Fibroblast of skin of abdomen (primary cell): ENCODE data around the gene PNISR.
A peak's percentile ranks its signal among the peaks of the same experiment; 100 is the strongest.

Experiments
- DNase-seq: peaks from one replicate; pipeline ENCODE4 v3.0.0-alpha.2; 2013

PNISR gene

GRCh38 chr6:99402448-99402847 is 22.7 kb downstream of the PNISR start:
- no peak for DNase-seq

GRCh38 chr6:99397287-99397686 is 27.8 kb downstream of the PNISR start:
- no peak for DNase-seq

DNA sequence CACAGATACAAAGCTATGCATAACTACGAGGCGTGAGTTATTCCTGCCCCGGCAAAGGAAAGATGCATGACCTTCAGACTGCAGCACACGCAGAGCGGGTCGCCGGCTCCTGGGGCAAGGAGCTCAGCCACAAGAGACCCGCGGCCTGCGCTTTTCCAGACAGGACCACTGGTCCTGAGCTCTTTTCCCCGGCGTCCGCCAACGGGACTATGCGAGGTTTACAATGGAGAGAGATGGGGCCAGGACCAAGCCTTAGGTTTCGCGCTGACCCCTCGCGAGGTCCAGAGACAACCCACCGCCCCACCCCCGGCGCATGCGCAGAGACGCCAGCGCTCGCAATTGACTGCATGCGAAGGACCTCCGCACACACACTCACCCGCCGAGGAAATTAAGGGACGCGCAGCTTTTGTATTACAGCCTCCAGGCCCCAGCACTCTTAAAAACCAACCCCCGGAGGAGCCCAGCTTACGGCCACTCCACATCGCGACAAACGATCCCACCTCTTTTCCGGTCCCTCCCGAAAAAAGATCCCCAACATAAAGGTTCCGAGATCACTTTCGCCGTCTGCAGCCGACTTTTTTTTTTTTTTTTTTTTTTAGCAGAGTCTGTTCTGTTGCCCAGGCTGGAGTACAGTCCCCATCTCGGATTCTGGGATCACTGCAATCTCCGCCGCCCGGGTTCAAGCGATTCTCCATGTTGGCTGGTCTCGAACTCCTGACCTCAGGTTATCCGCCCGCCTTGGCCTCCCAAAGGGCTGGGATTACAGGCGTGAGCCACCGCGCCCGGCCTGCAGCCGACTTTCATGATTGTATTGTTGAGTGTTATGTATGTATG is 31.2 kb downstream of the PNISR start, which contains the start of gene COQ3:
Gene COQ3, minus strand, starts transcription at position 498 of the 834 bp plus-strand sequence. Its CDS starts 16 bp downstream, at position 482.
- DNase-seq = peak; percentile 82

DNA sequence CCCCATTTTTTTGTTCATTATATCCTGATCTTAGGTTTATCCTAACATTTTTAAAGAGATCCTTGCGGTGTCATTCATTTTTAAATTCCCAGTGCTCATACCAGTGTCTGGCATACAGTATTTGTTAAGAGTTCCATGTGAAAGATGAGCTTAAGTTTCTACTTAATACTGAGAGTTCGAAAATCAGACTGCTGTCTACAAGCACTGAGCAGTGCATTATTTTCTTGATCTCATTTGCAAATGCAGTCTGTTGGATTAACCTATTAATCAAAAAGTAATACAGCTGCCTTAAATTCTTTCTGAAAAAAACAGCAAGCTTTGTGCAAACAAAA is 31.8 kb downstream of the PNISR start:
- DNase-seq = no peak

GRCh38 chr6:99390896-99391295 is 34.2 kb downstream of the PNISR start:
- DNase-seq = no peak

- no peak for DNase-seq
These were observed 40.6 kb downstream of the PNISR start for GRCh38 chr6:99384507-99384906.

GRCh38 chr6:99378636-99379035 is 46.5 kb downstream of the PNISR start:
- no peak for DNase-seq

GRCh38 chr6:99369533-99369932 is 55.6 kb downstream of the PNISR start:
- no peak for DNase-seq

GRCh38 chr6:99366852-99367251 is 58.3 kb downstream of the PNISR start:
- no peak for DNase-seq

- DNase-seq = no peak
These were observed 61.1 kb downstream of the PNISR start for GRCh38 chr6:99364026-99364425.

GRCh38 chr6:99362678-99363268 is 62.3 kb downstream of the PNISR start:
- DNase-seq = no peak

DNA sequence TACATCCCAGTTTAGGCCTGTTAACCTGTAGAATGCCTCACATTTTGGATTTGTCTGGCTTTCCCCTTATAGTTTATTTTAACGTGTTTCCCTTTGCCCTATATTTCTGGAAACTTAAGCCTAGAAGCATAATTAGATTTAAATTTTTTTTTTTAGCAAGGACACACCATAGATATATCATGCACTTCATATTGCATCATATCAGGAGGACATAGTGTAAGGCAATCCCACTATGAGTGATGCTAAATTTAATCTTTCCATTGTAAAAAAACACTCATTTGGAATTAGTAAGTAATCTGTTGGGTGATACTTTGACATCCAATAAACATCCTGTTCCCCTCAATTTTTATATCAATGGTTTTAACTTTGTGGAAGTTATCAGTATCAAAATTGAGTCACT is 65.3 kb downstream of the PNISR start:
- DNase-seq = no peak

DNA sequence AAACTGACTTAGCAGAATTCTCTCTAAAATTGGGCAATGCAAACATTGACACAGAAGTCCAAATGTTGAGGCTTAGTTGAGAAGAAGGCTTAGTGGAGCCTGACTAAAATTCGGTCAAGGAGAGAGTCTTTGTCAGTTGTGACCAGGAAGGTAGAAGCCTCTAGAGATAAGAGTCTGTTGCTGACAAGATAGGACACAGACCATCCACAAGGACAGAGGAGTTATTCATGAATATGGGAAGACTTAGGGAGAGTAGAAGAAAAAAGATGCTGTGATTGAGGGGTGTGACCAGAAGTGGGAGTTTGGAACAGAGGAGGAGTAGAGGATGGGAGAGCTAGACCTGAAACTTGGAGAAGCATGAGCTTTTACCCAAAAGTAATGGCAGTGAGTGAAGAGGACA is 68.5 kb downstream of the PNISR start:
- DNase-seq = no peak

GRCh38 chr6:99354983-99355382 is 70.1 kb downstream of the PNISR start:
- DNase-seq = no peak

GRCh38 chr6:99353126-99353525 is 72.0 kb downstream of the PNISR start:
- DNase-seq = no peak

DNA sequence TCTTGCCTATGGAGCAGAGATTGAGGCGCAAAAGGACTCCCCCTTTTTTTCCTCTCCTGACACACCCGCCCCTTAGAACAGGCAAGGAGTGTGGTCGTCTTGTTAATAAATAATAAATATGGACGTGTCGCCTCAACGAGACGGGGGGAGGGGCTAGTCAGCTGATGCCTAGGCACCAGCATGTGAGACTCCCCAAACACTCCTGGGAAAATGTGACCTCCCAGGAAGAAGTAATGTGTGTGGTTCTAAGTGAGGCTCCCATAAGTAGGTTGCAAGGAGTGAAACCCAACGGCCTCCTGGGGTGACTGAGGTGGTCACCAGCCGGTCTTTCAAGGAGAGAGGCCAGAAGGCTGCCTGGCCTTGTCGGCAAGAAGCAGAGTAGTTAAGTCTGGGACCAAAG is 74.5 kb downstream of the PNISR start:
- DNase-seq = no peak

GRCh38 chr6:99349171-99350141 is 75.7 kb downstream of the PNISR start, which contains the start of gene FAXC:
TSS of gene FAXC (minus strand) at chr6:99349674. CDS start at chr6:99349372, 302 bp downstream.
- DNase-seq = peak; percentile 33

GRCh38 chr6:99348288-99349170 is 76.6 kb downstream of the PNISR start:
- DNase-seq = no peak
